Cortex of kidney (tissue), 1 donor: ENCODE data around the gene EFCAB5.
"Not testable (repeated sequence)": the region's sequence is repeated elsewhere in the genome, so short reads cannot be mapped to it uniquely, and the experiment has no call there.

Experiments
- DNase-seq: peaks from one replicate; lab custom pipeline; 2025; lab: John Stamatoyannopoulos, UW

The EFCAB5 gene

GRCh38 chr17:30005709-30006320 lies 64.4 kb downstream of the EFCAB5 start:
- no peak for DNase-seq

GRCh38 chr17:30011934-30012333 lies 70.5 kb downstream of the EFCAB5 start:
- DNase-seq, result not testable (repeated sequence)

DNA sequence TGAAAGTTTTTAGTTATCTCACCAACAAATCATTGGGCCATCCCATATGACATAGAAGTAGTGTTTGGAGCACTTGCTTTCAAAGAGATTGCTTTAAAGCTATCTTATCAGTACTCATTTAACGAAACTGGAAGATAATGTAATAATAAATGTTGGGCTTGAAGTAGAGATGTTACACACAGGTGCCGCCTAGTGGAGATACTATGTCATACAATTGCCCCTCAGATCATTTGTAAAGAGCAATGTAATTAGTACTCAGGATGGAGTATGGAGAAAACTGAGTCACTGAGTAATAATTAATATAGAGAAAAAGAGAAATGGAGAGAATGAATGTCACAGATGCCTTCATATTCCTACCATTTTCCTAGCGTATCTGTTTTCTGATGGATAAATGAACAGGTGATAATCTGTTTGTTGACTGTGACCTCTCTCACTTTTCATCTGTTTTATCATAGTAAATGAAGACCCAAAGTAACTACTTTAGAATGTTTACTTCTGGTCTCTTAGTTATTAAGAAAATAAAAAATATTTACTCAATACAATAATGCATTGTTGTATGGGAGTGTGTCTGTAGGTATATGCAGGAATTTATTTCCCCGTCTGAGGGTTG lies 80.4 kb downstream of the EFCAB5 start:
- DNase-seq, result no peak

DNA sequence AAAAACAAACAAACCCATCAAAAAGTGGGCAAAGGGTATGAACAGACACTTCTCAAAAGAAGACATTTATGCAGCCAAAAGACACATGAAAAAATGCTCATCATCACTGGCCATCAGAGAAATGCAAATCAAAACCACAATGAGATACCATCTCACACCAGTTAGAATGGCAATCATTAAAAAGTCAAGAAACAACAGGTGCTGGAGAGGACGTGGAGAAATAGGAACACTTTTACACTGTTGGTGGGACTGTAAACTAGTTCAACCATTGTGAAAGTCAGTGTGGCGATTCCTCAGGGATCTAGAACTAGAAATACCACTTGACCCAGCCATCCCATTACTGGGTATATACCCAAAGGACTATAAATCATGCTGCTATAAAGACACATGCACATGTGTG lies 83.9 kb downstream of the EFCAB5 start:
- not testable (repeated sequence) for DNase-seq

GRCh38 chr17:30027676-30028075 lies 86.2 kb downstream of the EFCAB5 start:
- DNase-seq, result no peak

DNA sequence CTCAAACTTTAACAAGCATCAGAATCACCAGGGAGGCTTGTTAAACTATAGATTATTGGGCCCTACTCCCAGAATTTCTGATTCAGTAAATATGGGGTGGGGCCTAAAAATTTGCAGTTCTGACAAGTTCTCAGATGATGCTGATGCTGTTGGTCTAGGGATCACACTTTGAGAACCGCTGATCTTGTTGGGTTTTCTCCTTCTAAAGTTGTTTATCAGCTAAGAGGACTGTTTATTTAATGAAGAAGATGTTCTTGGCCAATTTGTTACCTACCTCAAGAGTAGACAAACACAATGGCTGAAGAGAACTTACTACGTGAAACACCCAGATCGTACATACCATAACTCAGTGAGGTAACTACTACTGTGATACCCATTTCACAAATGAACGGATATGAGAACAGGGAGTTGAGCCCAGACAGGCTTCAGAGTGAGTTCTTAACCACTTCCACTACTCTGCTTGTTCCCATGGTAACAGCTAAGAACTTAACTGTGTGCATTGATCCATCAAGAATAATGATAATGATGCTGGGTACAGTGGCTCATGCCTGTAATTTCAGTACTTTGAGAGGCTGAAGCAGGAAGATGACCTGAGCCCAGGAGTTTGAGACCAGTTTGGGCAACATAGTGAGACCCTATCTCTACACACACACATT lies 89.9 kb downstream of the EFCAB5 start:
- DNase-seq, result no peak

DNA sequence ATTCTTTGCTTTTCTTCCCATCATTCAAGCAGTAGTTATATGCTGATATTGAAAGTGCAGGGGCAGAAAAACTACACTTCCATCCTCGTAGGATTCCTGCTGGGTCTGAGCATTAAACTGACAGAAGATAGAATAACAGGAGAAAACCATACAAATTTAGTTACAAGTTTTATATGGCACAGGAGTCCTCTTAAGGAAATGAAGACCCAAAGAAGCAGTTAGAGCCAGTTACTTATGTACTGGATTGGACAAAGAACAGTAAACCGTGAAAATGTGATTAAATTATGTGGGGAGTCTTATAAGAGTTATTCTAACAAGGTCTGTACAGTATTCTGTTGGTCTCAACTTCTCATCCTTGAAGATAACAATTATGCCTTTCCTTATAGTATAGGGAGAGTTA lies 93.9 kb downstream of the EFCAB5 start:
- no peak for DNase-seq

DNA sequence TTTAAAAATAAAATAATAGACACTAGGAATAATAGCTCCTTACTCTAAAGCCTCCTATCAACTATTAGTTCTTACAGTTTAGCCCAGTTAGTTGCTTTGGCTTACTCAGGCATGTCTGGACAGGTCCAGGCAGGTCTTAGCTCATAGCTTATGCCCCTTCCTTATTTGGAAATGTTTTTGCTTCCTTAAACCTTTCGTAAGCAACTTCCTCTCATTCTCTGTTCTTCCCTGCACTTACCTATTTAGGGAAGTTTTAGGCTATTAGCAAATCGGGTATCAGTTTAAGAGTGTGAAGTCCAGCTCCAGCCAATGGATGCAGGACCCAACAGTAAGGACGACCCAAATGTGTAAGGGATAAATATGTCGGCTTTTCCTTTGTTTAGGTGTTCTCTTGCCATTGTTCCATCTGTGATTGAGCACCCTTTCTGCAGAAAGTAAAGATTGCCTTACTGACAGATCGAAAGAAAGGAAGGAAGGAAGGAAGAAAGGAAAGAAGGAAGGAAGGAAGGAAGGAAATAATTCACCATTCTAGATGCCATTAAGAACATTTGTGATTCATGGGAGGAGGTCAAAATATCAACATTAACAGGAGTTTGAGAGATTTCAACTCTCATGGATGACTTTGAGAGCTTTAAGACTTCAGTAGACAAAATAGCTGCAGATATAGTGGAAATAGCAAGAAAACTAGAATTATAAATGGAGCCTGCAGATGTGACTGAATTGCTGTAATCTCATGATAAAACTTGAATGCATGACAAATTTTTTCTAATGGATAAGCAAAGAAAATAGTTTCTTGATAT lies 99.5 kb downstream of the EFCAB5 start:
- DNase-seq, result not testable (repeated sequence)

- no peak for DNase-seq
Observed at GRCh38 chr17:30041551-30041950, 100.1 kb downstream of the EFCAB5 start.

DNA sequence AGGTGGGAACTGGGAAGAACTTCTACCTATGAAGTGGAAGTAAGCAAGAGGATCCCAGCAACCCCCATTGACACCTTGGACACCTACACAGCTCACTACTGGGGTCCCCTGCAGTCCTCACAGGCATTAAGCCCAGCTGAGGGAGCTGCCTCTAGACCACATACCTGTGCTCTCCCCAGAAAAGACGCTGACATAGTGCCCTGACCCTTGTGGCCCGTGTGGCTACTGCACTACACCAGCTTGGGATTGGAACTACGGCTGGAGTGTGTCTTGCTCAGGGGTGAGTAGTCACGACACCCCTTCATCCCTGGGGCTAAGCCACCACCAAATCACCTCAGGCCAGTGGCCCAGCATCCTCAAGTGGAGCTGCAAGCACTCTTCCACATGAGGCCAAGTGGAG lies 120.9 kb downstream of the EFCAB5 start:
- no peak for DNase-seq

DNA sequence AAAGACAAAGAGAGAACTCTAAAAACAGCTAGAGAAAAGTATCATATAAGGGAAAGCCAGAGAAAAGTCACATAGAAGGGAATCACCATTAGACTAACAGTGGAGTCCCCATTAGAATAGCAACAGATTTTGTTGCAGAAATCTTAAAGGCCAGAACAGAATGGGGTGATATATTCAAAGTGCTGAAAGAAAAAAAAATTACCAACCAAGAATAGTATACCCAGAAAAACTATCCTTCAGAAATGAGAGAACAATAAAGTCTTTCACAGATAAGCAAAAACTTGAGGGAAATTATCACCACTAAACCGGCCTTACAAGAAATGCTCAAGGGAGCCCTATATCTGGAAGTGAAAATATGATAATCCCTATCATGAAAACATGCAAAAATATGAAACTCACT lies 123.3 kb downstream of the EFCAB5 start:
- no peak for DNase-seq

GRCh38 chr17:30068465-30068864 lies 127.0 kb downstream of the EFCAB5 start:
- no peak for DNase-seq

DNA sequence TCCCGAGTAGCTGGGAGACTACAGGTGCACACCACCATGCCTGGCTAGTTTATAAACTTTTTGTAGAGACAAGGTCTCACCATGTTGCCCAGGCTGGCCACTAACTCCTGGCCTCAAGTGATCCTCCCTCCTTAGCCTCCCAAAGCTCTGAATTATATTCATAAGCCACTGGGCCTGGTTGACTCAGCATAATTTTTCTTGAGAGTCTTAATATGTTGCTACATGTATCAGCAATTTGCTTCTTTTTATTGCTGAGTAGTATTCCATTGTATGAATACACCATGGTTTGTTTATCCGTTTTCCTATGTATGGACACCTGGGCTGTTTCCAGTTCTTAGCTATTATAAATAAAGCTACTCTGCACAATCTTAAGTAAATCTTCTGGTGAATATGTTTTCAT lies 132.8 kb downstream of the EFCAB5 start:
- DNase-seq, result no peak

DNA sequence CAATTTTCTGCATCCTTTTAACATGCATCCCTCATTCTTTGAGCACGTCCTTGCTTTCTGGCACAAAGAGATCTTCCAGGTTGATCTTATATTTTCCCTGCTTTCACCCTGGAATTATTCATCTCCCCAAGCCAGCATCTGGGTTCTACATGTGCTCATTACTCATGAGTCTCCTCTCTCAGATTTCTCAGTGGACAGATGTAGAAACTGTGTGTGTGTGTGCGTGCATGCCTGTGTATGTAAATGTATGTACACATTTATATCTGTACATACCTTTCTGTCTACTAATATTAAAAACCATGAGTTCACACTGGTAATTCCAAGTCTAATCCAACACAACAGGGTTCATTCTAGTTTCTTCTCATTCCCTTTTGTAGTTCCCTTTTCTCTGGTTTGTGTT lies 133.3 kb downstream of the EFCAB5 start:
- DNase-seq, result no peak

DNA sequence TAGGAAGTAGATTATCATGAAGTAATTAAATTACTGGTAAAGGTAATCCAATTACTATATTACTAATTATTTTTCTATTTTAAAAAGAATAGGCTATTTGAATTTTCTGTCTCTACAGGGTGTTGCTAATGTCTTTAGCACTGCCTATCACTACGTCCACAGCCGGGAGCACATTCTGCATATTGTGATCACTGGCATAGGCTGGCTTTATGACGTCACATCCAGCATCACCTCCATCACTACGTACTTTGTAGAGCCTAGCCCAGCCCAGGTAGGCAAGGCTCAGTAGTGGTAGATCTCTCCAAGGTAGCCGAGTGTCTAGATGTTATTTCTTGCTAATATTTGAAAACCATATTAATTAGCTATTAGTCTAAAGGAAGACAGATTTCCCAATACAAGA lies 141.3 kb downstream of the EFCAB5 start:
- DNase-seq, result no peak

DNA sequence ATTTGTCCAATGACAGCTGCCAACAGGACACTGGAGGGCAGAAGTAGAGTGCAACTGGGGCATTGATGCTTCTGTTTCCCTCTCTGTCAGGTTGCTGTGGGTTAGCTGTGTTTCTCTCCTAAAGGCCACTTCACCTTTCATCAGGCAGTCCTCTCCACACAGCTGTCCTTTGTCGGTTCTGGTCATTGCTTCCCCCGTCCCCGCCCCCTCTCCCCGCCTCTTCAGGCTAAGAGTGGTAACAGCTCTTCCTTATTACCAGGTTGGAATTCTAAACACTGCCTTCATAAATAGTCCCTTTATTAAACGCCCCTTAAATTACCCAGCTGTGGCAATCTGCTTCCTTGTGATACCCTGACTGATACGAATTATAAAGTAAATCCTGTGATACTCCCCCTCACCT lies 143.4 kb downstream of the EFCAB5 start:
- DNase-seq, result no peak

- no peak for DNase-seq
Observed at GRCh38 chr17:30086896-30087295, 145.5 kb downstream of the EFCAB5 start.

GRCh38 chr17:30087431-30087830 lies 146.0 kb downstream of the EFCAB5 start:
- not testable (repeated sequence) for DNase-seq

GRCh38 chr17:30091121-30091670 lies 149.8 kb downstream of the EFCAB5 start:
- DNase-seq, result no peak

- DNase-seq, result no peak
Observed at GRCh38 chr17:30091771-30092170, 150.3 kb downstream of the EFCAB5 start.

DNA sequence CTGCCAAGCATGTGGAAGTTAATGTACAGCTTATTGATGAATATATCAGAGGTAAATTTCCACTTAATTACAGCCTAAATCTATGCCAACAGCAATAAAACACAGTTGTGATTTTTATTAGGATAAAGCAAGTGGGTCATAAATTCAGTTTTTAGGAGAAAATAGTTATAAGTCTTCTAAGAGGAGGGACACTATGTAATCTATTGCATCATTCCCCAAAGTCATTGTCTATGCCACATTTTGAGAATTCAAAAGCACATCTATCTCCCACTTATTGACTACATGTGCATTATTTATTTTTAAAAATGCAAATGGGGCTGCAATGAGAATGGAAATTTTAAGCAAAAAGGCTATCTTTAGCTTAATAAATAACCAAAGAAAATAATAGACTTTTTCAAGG lies 151.5 kb downstream of the EFCAB5 start:
- DNase-seq, result no peak

DNA sequence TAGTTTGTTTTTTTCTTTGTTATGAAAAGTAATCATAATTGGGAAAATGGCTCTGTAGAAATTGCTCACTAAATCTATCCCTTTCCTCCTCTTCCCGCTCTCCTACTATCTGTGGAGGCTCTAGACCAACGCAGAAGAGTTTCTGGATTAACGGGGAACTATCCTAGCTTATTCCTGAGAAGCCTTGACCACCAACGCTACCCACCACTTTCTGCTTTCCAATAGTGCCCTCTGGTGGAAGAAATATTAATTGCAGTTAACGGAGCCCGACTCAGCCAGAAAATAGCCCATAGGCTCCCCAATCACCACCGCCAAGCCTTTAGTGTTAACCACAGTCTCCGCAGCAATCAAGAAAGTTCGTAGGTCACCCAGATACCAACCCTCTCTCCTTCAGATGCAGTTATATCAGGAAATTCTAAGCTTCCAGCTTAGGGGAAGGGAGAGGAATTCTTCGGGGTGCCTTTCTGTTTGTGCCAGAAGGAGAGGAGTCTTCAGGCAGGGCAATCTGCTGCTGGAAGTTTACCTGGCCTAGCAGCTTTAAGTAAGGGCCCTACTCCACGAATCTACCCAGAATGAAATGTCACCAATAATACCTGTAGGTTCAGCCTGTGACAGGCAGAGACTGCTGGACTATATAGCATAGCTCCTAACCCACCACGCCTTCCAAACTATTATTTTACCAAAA lies 152.2 kb downstream of the EFCAB5 start:
- no peak for DNase-seq
